HG02981 (cell line): ENCODE measurements around the gene NLRC3.
"Not testable (repeated sequence)": the region's sequence is repeated elsewhere in the genome, so short reads cannot be mapped to it uniquely, and the experiment has no call there.

Experiments
- ATAC-seq: cut with Tn5 transposase; IDR thresholded peaks from one replicate; pipeline ENCODE4 v1.9.1; 2021; ENCODE audit warnings: mild to moderate bottlenecking, moderate library complexity; ENCODE audit not compliant: unreplicated experiment

NLRC3 gene, protein sequence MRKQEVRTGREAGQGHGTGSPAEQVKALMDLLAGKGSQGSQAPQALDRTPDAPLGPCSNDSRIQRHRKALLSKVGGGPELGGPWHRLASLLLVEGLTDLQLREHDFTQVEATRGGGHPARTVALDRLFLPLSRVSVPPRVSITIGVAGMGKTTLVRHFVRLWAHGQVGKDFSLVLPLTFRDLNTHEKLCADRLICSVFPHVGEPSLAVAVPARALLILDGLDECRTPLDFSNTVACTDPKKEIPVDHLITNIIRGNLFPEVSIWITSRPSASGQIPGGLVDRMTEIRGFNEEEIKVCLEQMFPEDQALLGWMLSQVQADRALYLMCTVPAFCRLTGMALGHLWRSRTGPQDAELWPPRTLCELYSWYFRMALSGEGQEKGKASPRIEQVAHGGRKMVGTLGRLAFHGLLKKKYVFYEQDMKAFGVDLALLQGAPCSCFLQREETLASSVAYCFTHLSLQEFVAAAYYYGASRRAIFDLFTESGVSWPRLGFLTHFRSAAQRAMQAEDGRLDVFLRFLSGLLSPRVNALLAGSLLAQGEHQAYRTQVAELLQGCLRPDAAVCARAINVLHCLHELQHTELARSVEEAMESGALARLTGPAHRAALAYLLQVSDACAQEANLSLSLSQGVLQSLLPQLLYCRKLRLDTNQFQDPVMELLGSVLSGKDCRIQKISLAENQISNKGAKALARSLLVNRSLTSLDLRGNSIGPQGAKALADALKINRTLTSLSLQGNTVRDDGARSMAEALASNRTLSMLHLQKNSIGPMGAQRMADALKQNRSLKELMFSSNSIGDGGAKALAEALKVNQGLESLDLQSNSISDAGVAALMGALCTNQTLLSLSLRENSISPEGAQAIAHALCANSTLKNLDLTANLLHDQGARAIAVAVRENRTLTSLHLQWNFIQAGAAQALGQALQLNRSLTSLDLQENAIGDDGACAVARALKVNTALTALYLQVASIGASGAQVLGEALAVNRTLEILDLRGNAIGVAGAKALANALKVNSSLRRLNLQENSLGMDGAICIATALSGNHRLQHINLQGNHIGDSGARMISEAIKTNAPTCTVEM

DNA sequence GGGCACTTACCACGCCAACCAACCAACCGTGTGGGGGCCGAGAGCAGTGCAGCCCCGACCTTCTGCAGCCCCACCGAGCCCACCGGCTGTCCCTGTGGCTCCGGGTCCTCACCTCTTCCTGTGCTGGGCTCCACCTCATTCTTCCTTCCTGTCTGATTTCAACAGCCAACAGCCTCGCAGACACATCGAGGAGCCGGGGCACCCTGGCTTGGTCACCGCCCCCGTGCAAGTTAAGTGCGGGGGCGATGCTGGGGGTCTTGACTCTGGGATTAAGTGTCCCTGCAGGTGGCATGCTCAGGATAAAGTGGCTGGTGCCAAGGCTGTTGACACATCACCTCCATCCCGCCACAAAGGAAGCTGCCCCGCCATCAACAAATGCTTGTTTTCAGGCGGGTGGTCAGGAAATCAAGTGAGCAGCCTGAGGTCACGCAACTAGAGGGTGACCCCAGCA, at the start of gene NLRC3:
TSS of gene NLRC3 (minus strand) at position 102 of the 451 bp plus-strand sequence. CDS start 12,367 bp downstream, outside the sequence.
- no peak for ATAC-seq

DNA sequence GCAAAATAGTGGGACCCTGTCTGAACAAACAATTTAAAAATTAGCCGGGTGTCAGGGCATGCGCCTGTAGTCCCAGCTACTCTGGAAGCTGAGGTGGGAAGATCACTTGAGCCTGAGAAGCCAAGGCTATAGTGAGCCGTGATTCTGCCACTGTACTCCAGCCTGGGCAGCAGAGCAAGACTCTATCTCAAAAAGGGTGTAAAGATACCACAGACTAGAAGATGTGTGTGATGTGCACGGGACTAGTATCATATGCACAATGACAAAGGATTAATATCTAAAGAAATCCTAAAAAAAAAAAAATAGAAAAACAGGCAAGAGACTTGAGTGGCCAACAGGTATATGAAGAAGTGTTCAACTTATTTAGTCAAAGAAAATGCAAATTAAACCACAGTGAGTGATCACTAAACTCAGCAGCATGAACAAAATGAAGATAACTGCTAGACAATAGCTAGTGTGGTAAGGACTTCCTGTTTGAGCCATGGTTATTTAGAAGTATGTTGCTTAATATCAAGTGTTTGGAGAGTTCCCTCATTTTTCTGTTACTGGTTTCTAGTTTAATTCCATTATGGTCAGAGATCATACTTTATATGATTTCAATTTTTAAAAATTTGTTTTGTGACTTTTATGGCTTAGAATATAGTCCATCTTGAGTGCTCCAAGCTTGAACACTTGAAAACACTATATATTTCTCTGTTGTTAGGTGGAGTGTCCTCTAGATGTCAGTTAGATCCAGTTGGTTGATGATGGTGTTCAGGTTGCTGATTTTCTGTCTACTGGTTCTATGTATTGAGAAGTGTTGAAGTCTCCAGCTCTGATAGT, 48.9 kb upstream of the NLRC3 start:
- ATAC-seq: no peak

DNA sequence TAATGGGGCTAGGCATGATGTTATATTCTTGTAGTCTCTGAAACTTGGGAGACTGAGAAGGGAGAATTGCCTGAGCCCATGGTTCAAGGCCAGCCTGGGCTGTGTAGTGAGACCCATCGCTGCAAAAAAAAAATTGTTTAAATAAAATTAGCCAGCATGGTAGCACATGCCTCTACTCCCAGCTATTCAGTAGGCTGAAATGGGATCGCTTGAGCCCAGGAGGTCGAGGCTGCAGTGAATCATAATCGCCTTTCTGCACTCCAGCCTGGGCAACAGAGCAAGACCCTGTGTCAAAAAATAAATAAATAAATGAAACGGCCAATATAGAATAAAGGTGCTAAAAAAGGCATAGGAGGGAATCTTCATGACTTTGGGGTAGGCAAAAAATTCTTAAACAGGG, 48.1 kb upstream of the NLRC3 start:
- ATAC-seq: no peak

DNA sequence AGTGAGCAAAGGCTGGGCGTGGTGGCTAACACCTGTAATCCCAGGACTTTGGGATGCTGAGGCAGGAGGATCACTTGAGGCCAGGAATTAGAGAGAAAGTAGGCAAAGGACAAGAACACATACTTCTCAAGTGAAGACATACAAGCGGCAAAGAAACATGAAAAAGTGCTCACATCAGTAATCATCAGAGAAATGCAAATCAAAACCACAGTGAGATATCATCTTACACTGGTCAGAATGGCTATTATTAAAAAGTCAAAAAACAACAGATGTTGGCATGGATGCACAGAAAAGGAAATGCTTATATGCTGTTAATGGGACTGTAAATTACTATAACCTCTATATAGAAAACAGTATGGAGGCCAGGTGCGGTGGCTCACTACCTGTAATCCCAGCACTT, 46.4 kb upstream of the NLRC3 start:
- ATAC-seq: no peak

DNA sequence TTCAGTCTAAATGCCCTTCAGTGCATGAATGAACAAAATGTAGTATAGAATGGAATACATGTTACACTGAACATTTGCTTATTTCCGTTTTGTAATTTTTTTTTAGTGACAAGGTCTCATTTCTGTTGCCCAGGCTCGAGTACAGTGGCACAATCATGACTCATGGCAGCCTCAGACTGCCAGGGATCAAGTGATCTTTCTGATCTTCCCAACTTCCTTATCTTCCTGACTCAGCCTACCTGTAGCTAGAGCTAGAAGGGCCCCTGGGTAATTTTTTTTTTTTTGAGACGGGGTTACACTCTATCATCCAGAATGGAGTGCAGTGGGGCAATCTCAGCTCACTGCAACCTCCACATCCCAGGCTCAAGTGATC, 41.6 kb upstream of the NLRC3 start:
- ATAC-seq: no peak

DNA sequence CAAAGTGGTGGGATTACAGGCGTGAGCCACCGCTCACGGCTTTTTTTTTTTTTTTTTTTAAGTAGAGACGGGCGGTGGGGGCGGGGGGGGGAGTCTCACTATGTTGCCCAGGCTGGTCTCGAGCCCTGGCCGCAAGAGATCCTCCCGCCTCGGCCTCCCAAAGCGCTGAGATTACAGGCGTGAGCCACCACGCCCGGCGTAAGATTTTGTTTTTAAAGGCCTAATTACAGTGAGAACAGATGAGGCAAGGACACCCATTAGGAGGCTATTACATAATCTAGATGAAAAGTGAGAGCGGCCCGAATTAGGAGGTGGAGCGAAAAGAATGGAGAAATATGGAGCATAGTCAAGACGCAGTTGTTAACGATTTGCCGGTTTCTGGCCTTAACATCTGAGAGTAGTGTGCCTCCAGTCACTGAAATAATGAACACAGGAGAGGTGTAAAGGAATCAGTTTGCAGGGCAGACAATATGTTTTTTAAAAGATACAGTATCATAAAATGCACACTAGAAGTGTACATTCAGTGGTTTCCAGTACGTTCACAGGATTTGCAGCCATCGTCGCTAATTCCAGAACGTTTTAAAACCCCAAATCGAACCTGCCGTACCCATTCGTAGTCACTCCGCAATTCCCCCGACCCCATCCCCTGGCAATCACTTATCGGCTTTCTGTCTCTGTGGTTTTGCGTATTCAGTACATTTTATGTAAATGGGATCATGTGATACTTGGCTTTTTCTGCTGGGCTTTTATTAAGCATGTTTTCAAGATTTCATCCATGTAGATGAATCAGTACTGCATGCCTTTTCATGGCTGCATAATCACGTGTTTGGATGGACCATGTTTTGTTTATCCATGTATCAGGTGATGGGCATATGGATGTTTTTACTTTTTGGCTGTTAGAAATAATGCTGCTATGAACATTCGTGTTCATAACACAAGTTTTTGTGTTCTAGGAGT, 35.6 kb upstream of the NLRC3 start:
- ATAC-seq: no peak

DNA sequence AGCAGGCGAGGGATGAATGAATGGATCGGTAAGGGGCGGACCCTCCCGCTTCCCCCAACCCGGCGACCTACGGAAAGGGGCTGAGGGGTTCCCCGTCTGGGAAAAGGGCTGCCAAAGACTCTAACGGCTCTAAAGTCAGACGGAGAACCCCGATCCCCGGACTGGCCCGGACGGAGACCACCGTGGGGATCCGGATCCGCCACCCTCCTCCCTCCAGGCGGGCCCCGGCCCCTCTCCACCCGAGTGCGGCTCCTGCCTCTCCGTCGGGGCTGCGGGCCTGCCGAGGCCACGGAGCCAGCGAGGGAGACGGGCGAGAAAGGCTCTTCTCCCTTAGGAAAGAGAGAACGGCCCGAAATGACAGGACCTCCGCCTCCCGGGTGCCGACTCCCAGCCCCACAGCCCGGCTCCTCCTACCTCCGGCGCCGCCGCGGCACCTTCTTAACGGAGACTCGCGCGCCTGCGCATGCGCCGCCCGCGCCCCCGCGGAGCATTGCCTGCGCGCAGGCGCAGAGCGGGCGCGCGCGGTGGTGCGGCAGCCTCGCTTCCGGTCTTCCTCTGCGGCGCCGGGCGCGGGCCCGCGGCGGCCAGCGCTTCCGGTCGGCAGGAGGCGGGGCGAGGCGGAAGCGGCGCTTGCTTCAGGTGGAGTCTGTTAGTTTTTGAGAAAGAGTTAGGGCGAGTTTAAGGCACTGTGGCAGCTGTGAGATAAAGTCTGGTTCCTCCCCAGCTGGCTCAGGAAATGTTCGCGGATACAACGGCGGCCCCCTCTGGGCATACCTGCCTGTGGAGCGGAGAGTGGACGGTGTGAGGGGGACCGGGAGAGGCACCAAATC, 34.2 kb upstream of the NLRC3 start, which contains the start of gene SLX4:
TSS of gene SLX4 (minus strand) at position 461 of the 830 bp plus-strand sequence. CDS start 2,642 bp downstream, outside the sequence.
- ATAC-seq: peak; percentile 80

DNA sequence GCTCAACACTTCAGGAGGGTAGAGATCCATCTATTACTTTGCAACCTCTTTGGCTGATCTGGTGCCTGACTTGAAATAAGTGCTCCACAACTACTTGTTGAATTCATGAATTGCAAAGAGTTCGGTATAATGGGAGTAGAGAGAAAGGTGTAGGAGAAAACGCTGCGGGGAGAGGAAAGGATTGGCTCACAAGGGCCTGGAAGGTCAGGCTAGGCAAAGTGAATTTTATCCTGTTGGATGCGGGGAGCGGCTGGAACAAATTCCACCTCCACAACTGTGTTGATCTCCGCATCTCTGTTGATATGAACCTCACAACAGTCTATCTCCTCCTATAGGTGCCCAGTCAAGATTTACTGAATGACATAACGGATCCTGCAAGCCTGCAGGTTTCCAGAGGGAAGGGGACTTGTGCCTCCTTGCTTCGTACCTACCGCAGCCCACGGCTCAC, 33.5 kb upstream of the NLRC3 start:
- ATAC-seq: no peak

DNA sequence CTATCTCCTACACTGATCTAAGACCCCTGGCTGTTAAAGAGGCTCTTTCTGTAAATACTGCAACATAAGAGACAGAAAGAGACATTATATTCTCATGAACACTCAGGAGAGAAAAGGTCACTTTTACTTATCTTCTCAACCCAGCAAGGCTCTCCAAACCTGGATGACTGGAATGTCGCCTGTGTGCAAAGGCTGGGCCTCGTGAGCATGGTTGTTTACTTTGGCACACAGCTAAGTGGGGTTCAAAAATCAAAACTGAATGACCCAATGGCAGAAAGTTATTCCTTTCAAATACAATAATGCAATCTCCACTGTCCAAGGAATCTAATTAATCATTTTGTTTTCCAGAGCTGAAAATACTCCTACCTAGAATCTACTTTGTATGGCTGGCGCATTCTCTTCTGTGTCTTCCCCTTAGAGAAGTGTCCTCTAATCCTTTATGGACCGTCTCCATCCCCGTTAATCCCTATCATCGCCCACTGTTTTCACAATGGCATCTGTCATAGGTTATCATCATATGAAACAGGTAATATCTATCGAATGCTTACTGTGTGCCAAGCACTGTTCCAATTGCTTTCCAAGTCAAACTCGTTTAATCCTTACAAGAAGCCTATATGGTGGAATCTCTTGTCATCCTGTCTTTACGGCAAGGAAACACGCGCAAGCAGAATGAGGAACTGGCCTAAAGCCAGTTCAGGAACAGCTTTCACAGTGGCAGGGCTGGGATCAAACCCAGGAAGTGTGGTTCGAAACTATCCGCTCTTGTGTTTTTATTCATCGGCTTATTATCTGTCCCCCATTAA, 32.9 kb upstream of the NLRC3 start:
- ATAC-seq: no peak

DNA sequence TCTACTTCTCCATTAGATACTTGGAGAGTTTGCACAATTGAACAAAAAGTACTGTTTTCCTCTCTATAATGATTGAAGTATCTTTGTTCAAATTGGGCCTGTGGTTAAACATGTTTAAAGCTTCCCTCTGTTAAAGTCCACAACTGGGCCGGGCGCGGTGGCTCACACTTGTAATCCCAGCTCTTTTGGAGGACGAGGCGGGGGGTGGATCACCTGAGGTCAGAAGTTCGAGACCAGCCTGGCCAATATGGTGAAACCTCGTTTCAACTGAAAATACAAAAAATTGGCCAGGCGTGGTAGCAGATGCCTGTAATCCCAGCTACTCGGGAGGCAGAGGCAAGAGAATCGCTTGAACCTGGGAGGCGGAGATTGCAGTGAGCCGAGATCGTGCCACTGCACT, 31.8 kb upstream of the NLRC3 start:
- not testable (repeated sequence) for ATAC-seq

DNA sequence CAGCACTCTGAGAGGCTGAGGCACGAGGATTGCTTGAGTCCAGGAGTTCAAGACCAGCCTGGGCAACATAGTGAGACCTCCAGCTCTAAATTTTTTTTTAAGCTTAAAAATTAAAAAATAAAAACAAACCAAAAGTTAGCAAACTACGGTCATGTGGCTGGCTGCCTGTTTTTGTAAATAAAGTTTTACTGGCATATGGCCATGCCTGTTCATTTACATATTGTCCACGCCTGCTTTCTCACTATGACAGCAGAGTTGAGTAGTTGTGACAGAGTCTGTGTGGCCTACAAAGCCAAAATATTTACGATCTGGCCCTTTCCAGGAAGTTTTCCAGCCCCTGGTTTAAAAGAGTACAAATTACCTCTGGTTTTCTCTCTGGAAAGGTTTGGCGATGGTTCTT, 30.9 kb upstream of the NLRC3 start:
- ATAC-seq: no peak

DNA sequence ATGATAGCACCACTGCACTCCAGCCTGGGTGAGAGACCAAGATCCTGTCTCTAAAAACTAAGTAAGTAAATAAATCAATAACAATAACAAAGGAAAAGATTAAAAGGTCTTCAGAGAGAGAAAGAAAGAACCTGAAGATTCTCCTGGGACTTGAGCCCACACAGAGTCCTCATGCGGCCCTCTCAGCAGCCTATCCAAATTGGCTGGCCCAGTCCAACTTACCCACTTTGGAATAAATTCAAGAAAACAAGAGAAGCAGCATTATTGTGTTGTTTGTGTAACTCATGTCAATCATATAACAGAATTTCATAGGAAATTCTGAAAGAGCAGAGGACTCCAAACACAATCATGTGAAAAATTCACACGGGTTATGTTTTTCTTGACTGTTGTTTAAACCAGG, 30.4 kb upstream of the NLRC3 start:
- ATAC-seq: no peak

DNA sequence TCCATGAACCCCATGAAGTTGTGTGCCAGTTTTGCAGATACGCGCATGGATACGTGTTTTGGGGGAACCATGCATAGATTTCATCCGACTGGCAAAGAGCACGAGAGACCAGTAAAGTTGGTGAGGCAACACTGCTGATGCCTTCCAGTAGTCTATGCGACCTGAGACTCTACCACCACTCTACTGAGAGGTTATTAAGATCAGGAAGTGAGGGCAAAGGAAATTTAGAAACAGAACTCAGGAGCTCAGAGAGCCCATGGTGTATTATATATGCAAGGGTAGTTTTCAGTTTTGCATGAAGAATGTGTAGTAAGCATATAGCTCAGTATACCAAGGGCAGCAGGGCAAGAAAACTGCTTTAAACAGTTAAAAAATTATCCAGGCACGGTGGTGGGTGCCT, 30.0 kb upstream of the NLRC3 start:
- no peak for ATAC-seq

DNA sequence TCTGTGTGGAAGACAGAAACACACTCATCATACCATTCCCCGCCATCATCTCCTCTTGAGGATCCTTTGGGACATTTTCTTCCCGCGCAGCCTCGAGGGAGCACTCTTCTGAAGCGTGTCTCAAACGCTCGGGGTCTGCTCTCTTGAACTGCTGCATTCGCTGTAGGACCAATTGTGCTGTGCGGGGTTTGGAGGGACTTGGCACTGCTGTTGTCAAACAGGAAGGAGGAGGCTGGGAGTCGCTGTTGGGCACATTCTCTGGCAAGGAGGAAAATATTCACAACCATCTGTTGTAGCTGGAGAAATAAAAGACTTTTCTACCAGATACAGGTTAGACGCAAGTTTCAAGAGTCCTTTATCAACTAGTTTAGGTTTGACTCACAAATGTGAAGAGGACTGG, 29.2 kb upstream of the NLRC3 start:
- no peak for ATAC-seq

DNA sequence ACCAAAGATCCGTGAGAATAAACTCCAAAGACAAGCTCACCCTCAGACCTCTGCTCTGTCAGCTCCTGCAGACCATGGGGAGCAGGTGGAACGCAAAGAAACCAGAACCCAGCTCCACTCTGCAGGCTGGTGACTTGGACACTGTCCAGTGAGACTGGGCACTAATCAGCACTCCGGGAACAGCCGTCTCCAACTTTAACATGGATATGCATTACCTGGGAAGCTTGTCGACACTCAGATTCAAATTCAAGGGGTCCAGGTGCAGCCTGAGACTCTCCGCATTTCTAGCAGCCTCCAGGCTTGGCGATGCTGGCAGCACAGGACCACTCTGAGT, 25.1 kb upstream of the NLRC3 start:
- no peak for ATAC-seq

DNA sequence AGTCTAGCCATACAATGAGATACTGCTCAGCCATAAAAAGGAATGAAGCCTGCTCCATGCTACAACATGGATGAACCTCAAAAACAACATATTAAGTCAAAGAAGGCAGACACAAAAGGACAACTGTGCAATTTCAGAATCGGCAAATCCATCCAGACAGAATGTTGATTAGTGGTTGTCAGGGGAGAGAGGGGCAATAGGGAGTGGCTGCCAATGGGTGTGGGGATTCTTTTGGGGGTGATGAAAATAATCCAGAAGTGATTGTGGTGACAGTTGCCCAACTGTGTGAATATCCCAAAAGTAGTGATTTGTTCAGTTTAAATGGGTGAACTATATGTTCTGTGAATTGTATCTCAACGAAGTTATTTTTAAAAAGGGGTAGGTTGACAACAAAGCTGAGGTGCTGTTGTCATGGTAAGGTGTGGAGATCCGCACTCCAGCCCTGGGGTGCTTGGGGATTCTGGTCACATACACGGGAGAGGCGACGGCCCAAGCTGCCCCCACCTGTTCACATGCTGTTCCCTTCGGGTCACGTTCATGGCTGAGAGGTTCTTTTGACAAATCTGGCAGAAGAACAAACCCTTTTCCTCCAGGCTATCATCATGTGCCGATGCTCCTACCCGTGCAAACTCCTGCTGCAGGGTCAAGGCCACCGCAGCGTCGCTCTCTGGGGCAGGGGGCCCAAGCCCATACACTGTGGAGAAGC, 24.6 kb upstream of the NLRC3 start:
- no peak for ATAC-seq

DNA sequence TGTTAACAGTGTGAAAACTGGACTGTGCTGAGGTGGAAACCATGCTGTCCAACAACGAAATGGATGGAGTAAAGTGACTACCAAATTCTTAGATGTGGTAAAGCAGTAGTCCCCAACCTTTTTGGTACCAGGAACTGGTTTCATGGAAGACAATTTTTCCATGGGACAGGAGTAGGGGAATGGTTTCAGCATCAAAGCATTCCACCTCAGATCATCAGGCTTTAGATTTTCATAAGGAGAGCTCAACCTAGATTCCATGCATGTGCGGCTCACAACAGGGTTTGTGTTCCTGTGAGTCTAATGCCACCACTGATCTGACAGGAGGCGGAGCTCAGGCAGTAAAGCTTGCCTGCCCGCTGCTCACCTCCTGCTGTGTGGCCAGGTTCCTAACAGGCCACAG, 22.7 kb upstream of the NLRC3 start:
- no peak for ATAC-seq
